HUES64 (cell line): Measurements from ENCODE around the gene METTL9.
"Not testable (repeated sequence)": the region's sequence is repeated elsewhere in the genome, so short reads cannot be mapped to it uniquely, and the experiment has no call there.

ENCODE experiments used
- H3K27ac ChIP-seq: 2 replicates; pipeline ENCODE4 v1.7.0; 2013; ENCODE audit warnings: low read depth, low read length, inconsistent platforms
- H3K27me3 ChIP-seq: 2 replicates; pipeline ENCODE4 v1.6.1; 2013; ENCODE audit warnings: mild to moderate bottlenecking, low read length; ENCODE audit not compliant: insufficient read depth
- H3K36me3 ChIP-seq: 2 replicates; pipeline ENCODE4 v1.6.1; 2013; ENCODE audit warnings: mild to moderate bottlenecking, low read length; ENCODE audit not compliant: insufficient read depth
- H3K4me1 ChIP-seq: 2 replicates; pipeline ENCODE4 v1.6.1; 2013; ENCODE audit warnings: mild to moderate bottlenecking, low read length, moderate library complexity; ENCODE audit not compliant: insufficient read depth
- H3K4me3 ChIP-seq: 2 replicates; pipeline ENCODE4 v1.5.1; 2013; ENCODE audit warnings: mild to moderate bottlenecking, low read length, moderate library complexity
- H3K9ac ChIP-seq: 2 replicates; pipeline ENCODE4 v1.6.1; 2013; ENCODE audit warnings: mild to moderate bottlenecking, low read depth, low read length
- H3K9me3 ChIP-seq: 2 replicates; pipeline ENCODE4 v1.6.1; 2013; ENCODE audit warnings: low read depth, low read length; ENCODE audit not compliant: insufficient read depth
- WGBS: fragments of 150-250, 120-280 bp; methylation state at CpG from one replicate; pipeline ENCODE4 v1.1.7; 2013; ENCODE audit warnings: missing lambda C conversion rate; 5-methylcytosine and 5-hydroxymethylcytosine counted together

METTL9 gene

DNA sequence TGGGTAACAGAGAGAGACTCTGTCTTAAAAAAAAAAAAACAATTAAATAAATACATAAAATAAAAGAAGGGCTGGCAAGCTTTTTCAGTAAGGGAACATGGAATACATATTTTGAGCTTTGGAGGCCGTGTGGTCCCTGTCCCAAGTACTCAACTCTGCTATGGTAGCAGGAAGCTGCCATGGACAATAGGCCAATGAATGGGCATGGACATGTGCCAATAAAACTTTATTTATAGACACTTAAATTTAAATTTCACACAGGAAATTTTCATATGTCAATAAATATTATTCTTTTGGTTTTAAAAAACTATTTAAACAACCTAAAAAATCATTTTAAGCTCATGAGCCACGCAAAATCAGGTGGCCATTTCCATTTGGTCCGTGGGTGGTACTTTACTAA, 68.2 kb downstream of the METTL9 start:
- Histone ChIP-seq H3K4me3 (no peak overlapping the region), H3K9me3 (no peaks in the 10 kb centered on the region), H3K27ac (no peak overlapping the region), H3K27me3 (no peaks in the 10 kb centered on the region), H3K36me3 (no peaks in the 10 kb centered on the region), H3K9ac (no peak overlapping the region), H3K4me1 (peaks cover 10% of the 10 kb centered on the region)
- 93% methylated on average over 3 of the region's 3 CpGs for WGBS

DNA sequence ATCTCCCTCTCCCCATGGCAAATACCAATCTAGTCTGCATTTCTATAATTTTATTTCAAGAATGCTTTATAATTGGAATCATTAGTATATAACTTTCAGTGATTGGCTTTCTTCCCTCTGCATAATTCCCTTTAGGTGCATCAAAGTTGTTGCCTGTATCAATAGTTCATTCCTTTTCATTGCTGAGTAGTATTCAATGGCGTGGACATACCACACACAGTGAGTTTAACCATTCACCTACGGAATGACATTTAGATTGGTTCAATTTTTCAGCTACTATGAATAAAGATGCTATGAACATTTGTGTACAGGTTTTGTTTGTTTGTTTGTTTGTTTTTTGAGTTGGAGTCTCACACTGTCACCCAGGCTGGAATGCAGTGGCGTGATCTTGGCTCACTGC, 74.1 kb downstream of the METTL9 start:
- H3K9me3 ChIP-seq, result peaks cover 7% of the 10 kb centered on the region
- H3K4me1 ChIP-seq, result no peaks in the 10 kb centered on the region
- 91% methylated on average over 3 of the region's 3 CpGs for WGBS
- H3K9ac ChIP-seq, result no peak overlapping the region
- H3K36me3 ChIP-seq, result no peaks in the 10 kb centered on the region
- H3K27me3 ChIP-seq, result no peaks in the 10 kb centered on the region
- no peak overlapping the region for H3K4me3 ChIP-seq
- H3K27ac ChIP-seq, result no peak overlapping the region

DNA sequence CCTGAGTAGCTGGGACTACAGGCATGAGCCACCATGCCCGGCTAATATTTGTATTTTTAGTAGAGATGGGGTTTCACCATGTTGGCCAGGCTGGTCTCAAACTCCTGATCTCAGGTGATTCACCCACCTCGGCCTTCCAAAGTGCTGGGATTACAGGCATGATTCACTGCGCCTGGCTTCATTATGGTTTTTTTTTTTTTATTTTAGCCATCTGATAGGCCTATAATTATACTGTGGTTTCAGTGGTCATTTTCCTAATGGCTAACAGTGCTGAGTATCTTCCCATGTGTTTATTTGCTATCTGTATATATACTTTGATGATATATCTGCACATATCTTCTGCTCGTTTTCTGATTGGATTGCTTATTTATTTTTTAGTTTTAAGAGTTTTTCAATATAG, 75.1 kb downstream of the METTL9 start:
- not testable (repeated sequence) for H3K9ac ChIP-seq, H3K27me3 ChIP-seq, H3K36me3 ChIP-seq, H3K4me1 ChIP-seq, H3K9me3 ChIP-seq, H3K4me3 ChIP-seq, H3K27ac ChIP-seq
- WGBS, result 87% methylated on average over 3 of the region's 4 CpGs

DNA sequence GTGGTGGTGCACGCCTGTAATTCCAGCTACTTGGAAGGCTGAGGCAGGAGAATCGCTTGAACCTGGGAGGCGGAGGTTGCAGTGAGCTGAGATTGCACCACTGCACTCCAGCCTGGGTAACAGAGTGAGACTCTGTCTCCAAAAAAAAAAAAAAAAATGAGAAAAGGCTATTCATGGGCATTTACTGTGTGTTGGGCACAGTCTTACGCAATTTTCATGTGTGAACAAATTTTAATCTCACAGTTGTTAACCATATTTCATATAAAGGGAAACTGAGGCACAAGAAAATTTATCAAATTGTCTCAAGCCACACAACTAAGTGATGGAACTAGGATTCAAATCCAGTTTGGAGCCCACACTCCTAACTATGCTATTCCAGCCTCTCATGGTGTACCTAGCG, 81.3 kb downstream of the METTL9 start:
- not testable (repeated sequence) for H3K36me3 ChIP-seq, H3K27me3 ChIP-seq, H3K9me3 ChIP-seq, H3K4me1 ChIP-seq, H3K4me3 ChIP-seq, H3K27ac ChIP-seq, H3K9ac ChIP-seq
- 86% methylated on average over 5 of the region's 5 CpGs for WGBS

DNA sequence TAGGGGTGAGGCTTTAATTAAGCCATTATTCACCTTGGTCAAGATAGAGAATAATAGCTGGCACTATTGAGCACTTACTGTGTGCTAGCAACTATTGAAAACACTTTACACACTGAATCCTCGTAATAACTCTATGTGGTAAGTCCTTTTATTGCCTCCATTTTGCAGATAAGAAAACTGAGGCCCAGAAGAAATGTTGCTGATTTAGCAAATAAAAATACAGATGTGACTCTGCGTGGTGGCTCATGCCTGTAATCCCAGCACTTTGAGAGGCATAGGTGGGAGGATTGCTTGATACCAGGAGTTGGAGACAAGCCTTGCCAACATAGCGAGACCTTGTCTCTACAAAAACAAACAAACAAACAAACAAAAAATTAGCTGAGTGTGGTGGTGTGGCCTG, 83.8 kb downstream of the METTL9 start:
- H3K27ac ChIP-seq, result no peak overlapping the region
- H3K27me3 ChIP-seq, result no peaks in the 10 kb centered on the region
- H3K9me3 ChIP-seq, result no peaks in the 10 kb centered on the region
- no peak overlapping the region for H3K4me3 ChIP-seq
- WGBS, result 88% methylated on average over 2 of the region's 3 CpGs
- no peak overlapping the region for H3K9ac ChIP-seq
- no peaks in the 10 kb centered on the region for H3K36me3 ChIP-seq
- no peaks in the 10 kb centered on the region for H3K4me1 ChIP-seq

DNA sequence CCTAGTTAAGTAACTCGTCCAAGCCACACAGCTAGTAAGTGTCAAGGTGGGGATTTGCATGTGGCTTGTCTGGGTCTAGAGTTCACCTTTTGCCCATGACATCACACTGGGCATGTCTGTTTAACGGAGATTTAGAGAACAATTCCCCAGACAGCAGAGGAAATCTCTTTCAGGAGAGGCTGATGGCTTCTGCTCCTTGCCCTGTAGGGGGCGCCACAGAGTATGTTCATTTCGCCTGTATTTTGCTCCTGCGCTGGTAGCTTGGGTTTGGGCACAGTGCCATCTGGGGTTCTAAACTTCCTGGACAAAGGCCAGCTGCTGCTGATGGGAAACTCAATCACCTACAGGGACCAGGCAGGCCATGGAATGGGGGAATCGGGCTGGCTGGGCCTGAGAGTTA, 84.8 kb downstream of the METTL9 start:
- Histone ChIP-seq H3K4me3 (no peak overlapping the region), H3K27ac (no peak overlapping the region), H3K4me1 (no peaks in the 10 kb centered on the region), H3K9me3 (no peaks in the 10 kb centered on the region), H3K36me3 (no peaks in the 10 kb centered on the region), H3K9ac (no peak overlapping the region), H3K27me3 (no peaks in the 10 kb centered on the region)
- WGBS, result 53% methylated on average over 6 of the region's 6 CpGs

DNA sequence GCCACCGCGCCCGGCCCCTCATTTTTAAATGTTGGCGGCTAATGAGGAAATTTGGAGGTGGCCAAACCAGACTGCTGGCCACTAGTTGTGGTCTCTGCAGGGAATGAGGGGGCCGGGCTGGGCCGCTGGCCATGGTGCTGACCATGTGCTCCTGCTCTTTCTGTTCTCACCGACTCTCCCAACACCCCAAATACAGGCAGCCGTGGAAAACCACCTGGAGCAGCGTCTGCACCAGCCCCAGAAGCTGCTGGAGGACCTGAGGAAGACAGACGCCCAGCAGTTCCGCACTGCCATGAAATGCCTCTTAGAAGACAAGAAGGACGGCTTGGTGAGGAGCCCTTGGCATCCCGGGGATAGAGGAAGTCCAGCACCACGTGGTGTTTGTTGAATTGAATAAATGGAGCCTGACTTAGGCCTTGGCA, 85.7 kb downstream of the METTL9 start:
- Histone ChIP-seq H3K9me3 (no peaks in the 10 kb centered on the region), H3K9ac (no peak overlapping the region), H3K4me3 (no peak overlapping the region), H3K36me3 (no peaks in the 10 kb centered on the region), H3K27ac (no peak overlapping the region), H3K27me3 (no peaks in the 10 kb centered on the region), H3K4me1 (no peaks in the 10 kb centered on the region)
- 50% methylated on average over 14 of the region's 14 CpGs for WGBS

DNA sequence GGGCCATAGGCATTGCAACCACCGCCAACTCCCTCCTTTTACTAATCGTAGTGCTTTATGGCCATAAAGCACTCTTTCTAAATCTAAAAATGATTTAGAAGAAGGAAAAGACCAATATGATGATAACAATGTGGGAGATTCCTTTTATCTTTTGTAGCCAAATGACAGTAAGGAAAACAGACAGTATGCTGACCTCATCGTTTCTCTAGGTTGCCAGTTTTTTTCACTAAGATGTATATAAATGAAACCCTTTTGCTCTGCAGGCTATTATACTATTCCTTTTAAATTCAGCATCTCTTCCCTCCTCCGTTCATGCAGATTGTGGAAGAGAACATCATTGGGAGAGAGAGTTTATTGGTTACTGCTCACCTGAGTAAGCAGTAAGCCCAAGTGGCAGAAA, 89.7 kb downstream of the METTL9 start:
- no peak overlapping the region for H3K27ac ChIP-seq
- no peaks in the 10 kb centered on the region for H3K4me1 ChIP-seq
- no peaks in the 10 kb centered on the region for H3K27me3 ChIP-seq
- no peaks in the 10 kb centered on the region for H3K36me3 ChIP-seq
- WGBS, result 88% methylated on average over 3 of the region's 4 CpGs
- no peaks in the 10 kb centered on the region for H3K9me3 ChIP-seq
- no peak overlapping the region for H3K9ac ChIP-seq
- no peak overlapping the region for H3K4me3 ChIP-seq

DNA sequence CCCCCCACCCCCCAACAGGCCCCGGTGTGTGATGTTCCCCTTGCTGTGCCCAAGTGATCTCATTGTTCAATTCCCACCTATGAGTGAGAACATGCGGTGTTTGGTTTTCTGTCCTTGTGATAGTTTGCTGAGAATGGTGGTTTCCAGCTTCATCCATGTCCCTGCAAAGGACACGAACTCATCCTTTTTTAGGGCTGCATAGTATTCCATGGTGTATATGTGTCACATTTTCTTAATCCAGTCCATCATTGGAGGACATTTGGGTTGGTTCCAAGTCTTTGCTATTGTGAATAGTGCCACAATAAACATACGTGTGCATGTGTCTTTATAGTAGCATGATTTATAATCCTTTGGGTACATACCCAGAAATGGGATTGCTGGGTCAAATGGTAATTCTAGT, 91.6 kb downstream of the METTL9 start:
- not testable (repeated sequence) for H3K4me1 ChIP-seq, H3K36me3 ChIP-seq, H3K9me3 ChIP-seq, H3K27ac ChIP-seq, H3K27me3 ChIP-seq, H3K9ac ChIP-seq, H3K4me3 ChIP-seq
- WGBS, result 83% methylated on average over 2 of the region's 4 CpGs

DNA sequence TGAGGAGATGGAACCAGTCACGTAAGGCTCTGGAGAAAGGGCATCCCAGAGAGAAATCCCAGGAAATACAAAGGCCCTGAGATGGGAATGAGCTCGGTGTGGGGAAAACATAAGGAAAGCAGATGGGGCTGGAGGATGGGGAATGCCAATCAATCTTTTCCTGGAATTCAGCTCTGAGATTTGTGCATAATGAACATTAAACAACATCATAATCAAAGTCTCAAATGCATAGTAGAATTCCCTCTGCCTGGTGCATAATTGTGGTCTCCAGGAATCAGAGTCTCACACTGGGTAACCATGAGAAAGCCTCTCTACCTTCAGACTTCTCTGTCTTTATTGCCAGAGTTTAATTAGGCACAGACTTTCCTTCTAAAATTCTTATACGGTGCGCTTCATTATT, 95.2 kb downstream of the METTL9 start:
- H3K36me3 ChIP-seq, result no peaks in the 10 kb centered on the region
- no peak overlapping the region for H3K27ac ChIP-seq
- H3K4me3 ChIP-seq, result no peak overlapping the region
- no peaks in the 10 kb centered on the region for H3K4me1 ChIP-seq
- 88% methylated on average over 4 of the region's 4 CpGs for WGBS
- H3K27me3 ChIP-seq, result no peaks in the 10 kb centered on the region
- H3K9me3 ChIP-seq, result no peaks in the 10 kb centered on the region
- no peak overlapping the region for H3K9ac ChIP-seq

DNA sequence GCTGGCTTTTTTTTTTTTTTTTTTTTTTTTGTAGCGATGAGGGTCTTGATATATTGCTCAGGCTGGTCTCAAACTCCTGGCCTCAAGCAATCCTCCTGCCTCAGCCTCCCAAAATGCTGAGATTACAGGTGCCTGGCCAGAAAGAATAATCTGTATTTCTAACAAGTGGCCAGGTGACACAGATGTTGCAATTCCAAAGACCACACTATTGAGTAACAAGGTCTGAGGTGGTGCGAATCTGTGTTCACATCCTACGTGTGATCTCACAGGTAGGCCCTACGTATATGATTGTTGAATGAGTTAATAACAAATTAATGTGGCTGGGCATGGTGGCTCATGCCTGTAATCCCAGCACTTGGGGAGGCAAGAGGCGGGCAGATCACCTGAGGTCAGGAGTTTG, 97.7 kb downstream of the METTL9 start:
- Histone ChIP-seq H3K4me1 (no peaks in the 10 kb centered on the region), H3K36me3 (no peaks in the 10 kb centered on the region), H3K27me3 (no peaks in the 10 kb centered on the region), H3K9me3 (no peaks in the 10 kb centered on the region), H3K4me3 (no peak overlapping the region), H3K9ac (no peak overlapping the region), H3K27ac (no peak overlapping the region)
- 91% methylated on average over 5 of the region's 5 CpGs for WGBS

DNA sequence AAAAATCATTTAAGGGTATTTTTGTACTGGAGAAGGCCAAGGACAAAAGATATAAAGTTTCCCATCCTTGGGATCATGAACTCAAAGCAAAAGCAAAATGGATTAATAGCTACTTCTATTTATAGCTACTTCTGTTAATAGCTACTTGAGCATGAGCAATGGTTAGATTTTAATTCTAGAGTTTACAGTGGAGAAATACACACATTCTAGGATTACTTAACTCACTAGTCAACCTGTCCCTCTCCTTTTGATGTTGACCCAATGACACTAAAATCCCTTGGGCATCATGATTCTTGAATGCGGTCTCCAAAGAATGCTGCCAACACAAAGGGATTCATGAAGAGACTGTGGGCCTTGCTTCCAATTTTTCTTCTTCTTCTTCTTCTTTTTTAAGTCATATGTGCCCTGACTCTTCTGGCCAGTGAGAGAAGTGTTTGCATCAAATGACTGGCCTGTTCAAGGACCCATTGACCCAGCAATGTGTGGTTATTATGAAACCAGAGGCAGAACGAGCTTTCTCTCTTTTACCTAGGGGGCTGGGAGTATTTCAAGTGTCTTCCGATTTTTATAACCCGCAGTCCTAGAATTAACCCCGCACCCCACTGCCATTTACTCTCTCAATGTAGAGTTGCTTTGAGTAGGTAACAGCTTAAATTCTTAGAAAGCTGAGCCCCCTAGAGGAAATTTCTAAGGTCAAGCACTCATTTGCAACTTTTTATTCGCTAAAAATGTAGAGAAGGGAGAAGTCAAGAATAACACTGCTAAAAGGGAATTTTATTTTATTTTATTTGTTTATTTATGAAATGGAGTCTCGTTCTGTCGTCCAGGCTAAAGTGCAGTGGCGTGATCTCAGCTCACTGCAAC, 99.0 kb downstream of the METTL9 start:
- H3K9ac ChIP-seq, result no peak overlapping the region
- H3K4me1 ChIP-seq, result no peaks in the 10 kb centered on the region
- no peak overlapping the region for H3K4me3 ChIP-seq
- no peak overlapping the region for H3K27ac ChIP-seq
- whole genome bisulfite sequencing, result 89% methylated on average over 8 of the region's 9 CpGs
- H3K27me3 ChIP-seq, result no peaks in the 10 kb centered on the region
- H3K9me3 ChIP-seq, result no peaks in the 10 kb centered on the region
- H3K36me3 ChIP-seq, result no peaks in the 10 kb centered on the region
